DLD1 (cell line): Measurements from ENCODE around the gene GFOD1.
"Not testable (repeated sequence)": the region's sequence is repeated elsewhere in the genome, so short reads cannot be mapped to it uniquely, and the experiment has no call there.

ENCODE experiments used
- in situ Hi-C: cut with HindIII; loops from 2 replicates; pipeline ENCODE4 v1.10.0; 2017; ENCODE audit warnings: low sequenced_read_pairs

Gene GFOD1

DNA sequence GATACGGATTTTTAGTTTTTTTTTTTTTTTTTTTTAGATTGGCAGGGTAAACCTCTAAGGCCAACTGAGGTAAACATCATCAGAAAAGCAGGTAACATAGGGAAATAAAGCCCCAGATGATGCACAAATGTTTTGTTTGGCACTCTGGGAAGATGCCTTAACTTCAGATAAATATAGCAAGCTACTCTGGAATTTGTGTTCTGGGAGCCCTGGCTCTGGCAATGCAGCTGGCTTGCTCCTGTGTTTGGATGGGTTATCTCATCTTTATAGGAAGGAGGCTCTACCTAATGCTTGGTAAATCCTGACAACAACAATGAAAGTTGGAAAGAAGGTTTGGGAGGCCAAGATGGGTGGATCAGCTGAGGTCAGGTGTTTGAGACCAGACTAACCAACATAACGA, 77.4 kb downstream of the GFOD1 start:
- in situ Hi-C loops = no loop called here

DNA sequence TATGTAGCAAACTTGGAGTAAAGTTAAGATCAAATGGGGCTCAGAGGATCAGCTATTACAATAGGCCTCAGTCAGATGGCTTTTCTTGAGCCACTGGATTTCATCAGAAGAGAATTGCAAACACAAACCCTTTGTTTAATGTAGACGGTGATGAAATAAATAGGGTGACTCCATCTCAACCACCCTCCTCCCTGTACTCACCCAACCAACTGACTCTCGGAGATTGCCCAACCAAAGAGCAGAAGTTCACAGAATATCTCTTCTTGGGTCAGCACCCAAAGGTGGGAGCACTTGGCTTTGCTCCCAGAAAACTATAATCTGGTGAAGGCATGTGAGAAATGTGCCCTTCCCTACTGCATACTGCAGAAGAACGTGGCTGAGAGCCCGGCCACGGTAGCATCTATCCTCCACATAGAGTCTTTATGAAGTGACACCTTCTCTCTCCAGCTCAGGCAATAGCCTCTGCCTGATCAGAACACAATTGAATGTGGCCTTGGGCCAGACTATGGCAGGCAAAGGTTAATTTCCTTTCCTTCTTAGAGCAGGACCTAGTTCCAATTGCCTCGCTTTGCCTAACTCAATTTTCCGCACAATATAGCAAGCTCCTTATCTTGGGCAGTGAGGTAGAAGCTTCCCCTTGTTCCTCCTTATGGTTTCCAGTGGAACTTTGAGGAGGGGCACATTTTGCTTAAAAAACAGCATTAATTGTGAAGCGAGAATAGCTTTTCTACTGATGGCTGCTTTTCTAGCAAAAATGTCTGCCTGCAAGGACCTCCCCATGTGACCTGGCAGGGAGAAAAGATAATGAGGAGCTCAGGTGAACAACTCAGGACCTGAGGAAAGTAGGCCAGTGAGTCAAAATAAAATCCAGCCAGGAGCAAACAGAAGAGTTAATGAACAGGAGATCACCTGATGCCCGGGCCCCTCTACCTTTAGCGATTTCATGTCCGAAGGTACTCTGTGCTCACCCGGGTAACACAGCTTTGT, 79.4 kb downstream of the GFOD1 start:
- in situ Hi-C loops = no loop called here

- in situ Hi-C loops = no loop called here
Observed at GRCh38 chr6:13407368-13407708, 80.1 kb downstream of the GFOD1 start.

GRCh38 chr6:13406781-13407180, 80.6 kb downstream of the GFOD1 start:
- in situ Hi-C loops = no loop called here

- in situ Hi-C loops = no loop called here
Observed at GRCh38 chr6:13405961-13406477, 81.4 kb downstream of the GFOD1 start.

- in situ Hi-C loops = no loop called here
Observed at GRCh38 chr6:13404892-13405254, 82.5 kb downstream of the GFOD1 start.

DNA sequence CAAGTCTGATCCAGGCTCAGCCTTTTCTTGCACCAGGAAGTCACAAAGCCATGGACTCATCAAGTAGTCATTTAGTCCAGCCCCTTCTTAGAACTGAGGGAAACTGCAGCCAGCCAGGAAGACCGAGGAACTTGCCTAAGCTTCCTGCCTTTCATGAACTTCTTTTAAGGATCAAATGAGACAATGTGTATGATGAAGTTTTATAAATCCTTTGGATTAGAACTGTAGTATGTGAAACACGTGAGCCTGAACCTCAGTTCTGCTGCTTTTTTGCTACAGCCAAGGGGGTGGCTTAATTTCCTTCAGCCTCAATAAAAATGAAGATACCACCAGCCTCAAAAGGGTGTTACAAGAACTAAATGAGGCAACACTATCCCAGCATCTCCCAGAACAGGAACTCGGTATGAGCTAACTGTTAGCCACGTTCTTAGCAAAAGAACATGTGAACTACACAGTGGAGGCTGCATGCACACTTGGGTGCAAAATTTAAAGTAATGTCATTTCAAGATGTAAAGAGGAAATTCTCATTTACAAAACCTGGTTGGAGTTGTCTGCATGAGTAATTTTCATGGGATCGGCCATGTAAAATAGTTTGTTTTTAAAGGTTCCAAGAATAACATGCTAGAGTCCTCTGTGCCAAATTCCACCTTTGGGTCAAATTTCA, 83.0 kb downstream of the GFOD1 start:
- in situ Hi-C loops = no loop called here

- in situ Hi-C loops = no loop called here
Observed at GRCh38 chr6:13402711-13403110, 84.7 kb downstream of the GFOD1 start.

GRCh38 chr6:13400772-13401171, 86.6 kb downstream of the GFOD1 start:
- in situ Hi-C loops = no loop called here

DNA sequence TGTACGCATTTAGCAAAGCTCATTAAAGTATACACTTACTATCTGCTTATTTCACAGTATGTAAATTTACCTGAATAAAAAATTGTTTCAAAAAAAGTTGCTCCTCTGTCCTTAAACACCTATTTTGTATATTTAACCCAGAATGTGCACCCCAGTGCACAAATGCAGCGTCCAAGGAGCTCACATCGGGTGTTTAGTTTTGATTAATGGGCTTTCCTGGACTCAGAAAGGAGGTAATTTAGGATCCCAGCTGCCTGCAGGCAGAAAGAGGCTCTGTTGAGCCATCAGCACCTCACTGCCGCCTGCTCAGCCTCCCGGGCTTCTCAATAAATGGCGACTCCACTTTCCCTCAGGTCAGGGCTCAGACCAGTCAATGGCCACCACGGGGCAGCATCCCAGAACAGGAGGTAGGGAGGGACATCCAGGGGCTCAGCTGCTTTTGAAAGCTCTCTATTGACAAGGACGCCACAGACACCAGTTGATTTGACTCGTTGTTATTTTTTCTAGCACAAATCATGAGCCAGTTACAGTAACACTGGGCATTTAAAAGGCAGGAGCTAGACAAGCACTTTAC, 88.9 kb downstream of the GFOD1 start:
- in situ Hi-C loops = no loop called here

- in situ Hi-C loops = no loop called here
Observed at GRCh38 chr6:13398069-13398381, 89.4 kb downstream of the GFOD1 start.

DNA sequence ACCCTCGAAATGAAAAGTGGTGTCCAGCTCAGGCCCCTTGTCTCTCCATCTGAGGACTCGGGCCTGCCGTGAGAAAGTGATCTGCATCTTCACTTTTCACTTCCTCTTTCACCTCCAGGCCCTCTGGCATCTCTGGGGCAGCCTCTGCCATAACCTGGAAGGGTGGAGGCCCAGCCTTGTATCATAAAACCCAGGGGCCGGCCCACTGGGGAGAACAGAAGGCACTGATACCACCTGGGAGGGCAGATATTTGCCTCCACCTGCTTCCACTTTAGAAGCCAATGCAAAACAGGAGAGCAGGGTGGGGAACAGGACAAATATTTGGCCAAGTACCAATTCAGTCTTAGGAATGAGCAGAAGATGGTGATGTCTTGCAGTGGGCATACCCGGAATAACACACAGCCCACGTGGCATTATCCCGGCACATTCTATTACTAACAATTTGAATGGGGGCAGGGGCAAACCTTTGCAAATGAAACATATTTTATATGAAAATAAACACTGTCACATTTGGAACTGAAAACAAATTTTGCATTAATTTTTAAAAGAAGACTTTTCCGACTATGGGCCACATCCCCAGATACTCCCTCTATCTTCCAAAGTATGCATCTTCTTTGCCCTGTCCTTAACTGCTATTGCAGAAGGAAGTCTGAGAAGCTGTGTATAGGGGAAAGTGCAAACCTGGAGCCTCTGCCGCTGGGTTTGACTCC, 89.9 kb downstream of the GFOD1 start:
- in situ Hi-C loops = no loop called here

DNA sequence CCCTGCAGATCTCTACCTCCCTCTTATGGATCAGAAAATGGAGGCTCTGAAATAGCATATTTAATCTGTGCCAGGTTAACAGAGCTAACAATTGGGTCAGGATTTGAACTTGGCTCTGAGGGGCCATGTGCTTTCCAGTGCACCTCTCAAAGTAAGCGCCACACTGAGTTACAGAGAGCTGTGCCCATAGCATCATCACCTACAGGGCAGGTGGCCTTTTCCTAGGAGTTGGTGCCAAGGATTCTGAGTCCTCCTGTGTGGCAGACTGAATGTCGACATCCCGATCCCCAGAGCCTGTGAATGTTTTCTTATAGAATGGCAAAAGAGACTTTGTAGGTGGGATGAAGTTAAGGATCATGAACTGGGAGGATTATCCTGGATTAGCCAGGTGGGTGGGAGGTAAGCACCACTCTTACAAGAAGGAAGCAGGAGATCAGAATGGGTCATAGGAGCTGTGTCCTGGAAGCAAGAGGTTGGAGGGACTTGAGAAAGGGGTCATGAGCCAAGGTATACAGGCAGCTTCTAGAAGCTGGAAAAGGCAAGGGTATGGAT, 91.1 kb downstream of the GFOD1 start:
- in situ Hi-C loops = no loop called here

DNA sequence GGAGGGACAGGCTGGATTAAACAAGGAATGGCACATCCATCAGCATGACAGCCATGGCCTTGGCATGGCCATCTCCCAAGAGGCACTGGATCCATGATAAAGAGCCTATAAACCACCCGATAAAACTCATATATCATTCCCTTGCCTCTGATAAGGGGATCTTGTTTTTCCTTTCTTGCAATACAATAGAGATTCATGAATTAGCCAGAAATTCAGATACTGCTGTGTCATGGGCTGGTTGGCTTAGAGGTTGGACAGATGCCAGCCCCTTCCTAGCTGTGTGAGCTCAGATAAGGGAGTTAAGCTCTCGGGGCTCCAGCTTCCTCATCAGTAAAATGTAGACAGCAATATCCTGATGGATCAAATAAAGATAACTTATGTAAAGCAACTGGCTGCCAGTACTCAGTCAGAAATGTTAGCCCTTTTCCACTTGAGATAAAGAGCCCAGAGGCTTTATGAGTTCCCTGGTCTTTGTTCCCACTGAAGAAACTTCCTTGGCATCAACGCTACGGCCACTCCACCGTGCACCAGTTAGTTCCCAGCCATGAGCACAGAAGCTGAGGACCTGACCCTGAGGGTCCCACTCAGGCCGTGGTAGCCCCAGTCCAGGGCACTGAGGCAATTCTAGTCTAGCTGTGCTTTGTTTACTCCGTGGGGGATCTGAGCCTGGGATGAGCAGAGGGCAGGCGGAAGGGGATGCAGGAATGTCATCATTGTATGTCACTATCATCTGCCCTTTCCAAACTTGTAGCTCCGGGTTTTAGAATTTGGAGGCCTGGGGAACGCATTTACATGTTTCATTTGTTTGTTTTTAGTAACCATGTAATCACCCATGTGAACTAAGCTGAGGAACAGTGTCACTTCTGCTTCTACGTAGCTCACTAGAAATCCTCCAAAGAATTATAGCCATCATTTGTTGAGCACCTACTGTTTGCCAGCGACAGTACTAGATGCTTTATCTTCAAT, 91.8 kb downstream of the GFOD1 start:
- in situ Hi-C loops = no loop called here

- in situ Hi-C loops = no loop called here
Observed at GRCh38 chr6:13392462-13392861, 94.9 kb downstream of the GFOD1 start.

DNA sequence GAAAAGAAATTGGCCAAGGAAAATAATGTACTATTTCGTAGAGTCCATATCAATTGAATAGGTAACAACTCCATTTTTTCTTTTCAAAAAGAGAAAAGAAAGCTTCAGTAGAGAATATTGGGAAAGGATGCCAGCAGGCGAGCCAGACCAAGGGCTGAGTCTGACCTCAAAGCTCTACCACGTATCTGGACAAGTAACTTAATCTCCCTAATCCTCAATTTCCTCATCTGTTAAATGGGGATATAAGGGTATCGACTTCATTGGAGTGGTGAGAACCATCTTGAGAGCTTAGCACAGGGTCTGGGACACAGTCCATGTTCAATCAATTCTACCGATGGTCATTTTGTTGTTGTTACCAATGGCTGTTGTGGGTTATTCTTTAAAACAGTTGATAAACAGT, 95.9 kb downstream of the GFOD1 start:
- in situ Hi-C loops = no loop called here

DNA sequence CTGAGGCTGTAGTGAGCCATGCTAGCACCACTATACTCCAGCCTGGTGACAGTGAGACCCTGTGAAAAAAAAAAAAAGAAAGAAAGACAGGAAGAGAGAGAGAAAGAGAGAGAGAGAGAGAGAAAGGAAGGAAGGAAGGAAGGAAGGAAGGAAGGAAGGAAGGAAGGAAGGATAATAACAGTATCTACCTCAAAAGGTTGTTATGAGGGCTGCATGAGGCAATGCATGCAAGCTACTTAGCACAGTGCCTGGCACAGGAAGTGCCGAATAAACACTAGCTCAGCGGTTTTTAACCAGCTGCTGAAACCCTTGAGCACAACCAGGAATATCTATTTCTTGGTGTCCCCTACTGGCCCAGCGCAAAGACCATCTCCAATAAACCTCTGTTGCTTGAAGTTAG, 96.7 kb downstream of the GFOD1 start:
- in situ Hi-C loops = no loop called here

DNA sequence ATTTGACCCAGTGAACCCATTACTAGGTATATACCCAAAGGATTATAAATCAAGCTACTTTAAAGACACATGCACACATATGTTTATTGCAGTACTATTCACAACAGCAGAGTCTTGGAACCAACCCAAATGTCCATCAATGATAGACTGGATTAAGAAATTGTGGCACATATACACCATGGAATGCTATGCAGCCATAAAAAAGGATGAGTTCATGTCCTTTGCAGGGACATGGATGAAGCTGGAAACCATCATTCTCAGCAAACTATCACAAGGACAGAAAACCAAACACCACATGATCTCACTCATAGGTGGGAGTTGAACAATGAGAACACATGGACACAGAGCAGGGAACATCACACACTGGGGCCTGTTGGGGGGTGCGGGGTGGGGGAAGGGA, 98.2 kb downstream of the GFOD1 start:
- in situ Hi-C loops = not testable (repeated sequence)

GRCh38 chr6:13388769-13389168, 98.6 kb downstream of the GFOD1 start:
- in situ Hi-C loops = not testable (repeated sequence)

DNA sequence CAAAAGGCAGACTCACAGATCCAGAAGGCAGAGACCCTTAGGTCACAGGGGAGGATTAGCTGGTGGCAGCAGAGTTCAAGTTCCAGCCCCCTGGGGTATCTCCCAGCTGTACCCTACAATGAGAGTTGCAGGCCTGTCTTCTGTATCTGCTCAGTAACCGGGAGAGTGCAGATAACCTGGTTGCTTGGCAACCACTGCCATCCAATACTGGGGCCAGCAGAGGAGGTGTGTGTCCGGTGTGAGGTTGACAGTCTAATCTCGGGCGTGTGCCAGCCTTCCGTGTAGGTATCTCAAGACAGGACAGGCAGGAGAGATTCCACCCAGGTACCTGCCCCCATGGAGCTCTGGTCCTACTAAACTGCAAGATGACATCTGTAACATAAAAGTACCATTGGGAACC, 102.4 kb downstream of the GFOD1 start:
- in situ Hi-C loops = no loop called here
